Kidney (tissue), 14 donors: Measurements from ENCODE around the gene GPR55. TPM values are rescaled to one million over a fixed set of nuclear protein-coding genes. Genes with fewer than 3 reads are reported as not detected.

Source experiments
- DNase-seq, 5 donors: peaks; one replicate each; pipeline ENCODE4 v3.0.0-alpha.2; 2013 to 2020
- FAIRE-seq: peaks from 2 replicates; lab custom pipeline; 2012; peaks lifted over from hg19 to GRCh38; lab: Jason Lieb, UNC
- H3K27ac ChIP-seq, 2 donors: one replicate each; pipeline ENCODE4 v1.7.0; 2013; ENCODE audit warnings: low read depth in 2 of 2, low read length in 2 of 2, inconsistent platforms in 1 of 2
- H3K27me3 ChIP-seq: one replicate; pipeline ENCODE4 v1.7.1; 2013; ENCODE audit warnings: low read length, inconsistent platforms; ENCODE audit not compliant: control insufficient read depth, insufficient read depth
- H3K36me3 ChIP-seq, 3 donors: one replicate each; pipeline versions ENCODE4 v1.7.0 to v1.7.1; 2013; ENCODE audit warnings: low read length in 3 of 3, control low read depth in 1 of 3, inconsistent platforms in 1 of 3; ENCODE audit not compliant: insufficient read depth in 3 of 3, control insufficient read depth in 2 of 3
- H3K4me1 ChIP-seq, 3 donors: one replicate each; pipeline versions ENCODE4 v1.7.0 to v1.7.1; 2013; ENCODE audit warnings: low read length in 3 of 3, inconsistent platforms in 1 of 3, low read depth in 1 of 3; ENCODE audit not compliant: control insufficient read depth in 2 of 3, insufficient read depth in 2 of 3
- H3K4me3 ChIP-seq, 3 donors: one replicate each; pipeline versions ENCODE4 v1.7.0 to v1.8.1; 2013; ENCODE audit warnings: low read length in 3 of 3, control low read depth in 1 of 3, inconsistent platforms in 1 of 3
- H3K9ac ChIP-seq, 3 donors: one replicate each; pipeline versions ENCODE4 v1.7.0 to v1.7.1; 2013; ENCODE audit warnings: low read length in 3 of 3, control low read depth in 1 of 3, inconsistent platforms in 1 of 3
- H3K9me3 ChIP-seq, 3 donors: one replicate each; pipeline versions ENCODE4 v1.7.0 to v1.7.1; 2013; ENCODE audit warnings: low read length in 3 of 3, control low read depth in 1 of 3, inconsistent platforms in 1 of 3; ENCODE audit not compliant: control insufficient read depth in 2 of 3, insufficient read depth in 1 of 3
- intact Hi-C: fragments of 100-400 bp; cut with DNase I; formaldehyde crosslinking; loops from one replicate; pipeline ENCODE4 v1.11.1; 2022
- polyA plus RNA-seq: library from polyadenylated mRNA; stranded (reverse); fragments of 350-450 nt; fragmentation: Illumina TruSeq; extraction: RNeasy Lipid Tissue Mini Kit (QIAGEN cat#74804); gene quantifications from one replicate; pipeline ENCODE4 v1.2.3, GENCODE V29; 2014; ENCODE audit warnings: low read depth, low replicate concordance; ENCODE audit not compliant: insufficient read depth
- total RNA-seq: library from RNA; stranded (reverse); fragmentation: NEBNext Ultra II Directional; extraction: Animal tissue kit (Norgen Biotek cat#: 25700); gene quantifications from one replicate; pipeline ENCODE4 v1.2.1, GENCODE V29; 2021
- TF ChIP-seq, protein P1 (sequence below): IDR thresholded peaks from 3 replicates; pipeline ENCODE4 v1.5.1; 2012; ENCODE audit warnings: mild to moderate bottlenecking, moderate library complexity, borderline replicate concordance; ENCODE audit not compliant: insufficient read depth; ENCODE audit errors: extremely low read depth
- donor health status: control.
- donor health status: control.
- donor health status: control.
- donor health status: control.
- donor health status: control.
- donor health status: DM: yes; HTN: yes; CAD: no.
- donor health status: Normal renal cell carcinoma (clear cell type).

The GPR55 gene
- total and polyA plus RNA-seq, 2 donors from 2014 or later = 0.69 TPM; not detected in 1

DNA sequence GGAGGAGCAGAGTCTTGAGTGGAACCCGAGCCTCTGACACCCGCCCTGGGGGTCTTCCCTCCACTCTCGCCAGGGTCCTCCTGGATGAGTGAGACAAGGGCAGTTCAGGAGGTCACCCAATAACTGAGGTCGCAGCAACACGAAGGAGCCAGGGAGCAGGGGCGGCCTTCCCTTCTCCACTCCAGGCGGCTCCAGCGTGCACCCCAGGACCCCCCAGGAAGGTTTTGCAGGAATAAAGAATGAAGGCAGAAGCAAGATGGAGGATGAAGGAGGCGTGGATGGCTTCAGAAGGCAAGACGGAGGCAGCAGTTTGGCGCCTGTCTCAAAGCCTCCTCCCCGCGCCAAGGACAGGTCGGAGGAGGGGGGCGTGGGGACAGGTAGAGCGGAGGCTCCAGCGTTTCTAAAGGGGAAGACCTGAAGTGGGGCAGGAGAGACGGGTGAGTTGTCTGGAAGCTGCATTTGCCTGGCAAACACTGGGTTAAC is 60.9 kb downstream of the GPR55 start:
- Histone ChIP-seq H3K4me1 (peaks cover 3 to 23% (median 16%) of the 10 kb centered on the region in 3 donors), H3K36me3 (no peaks in the 10 kb centered on the region), H3K9ac (peak overlapping the region in 1 of 3 donors; percentile 75), H3K4me3 (peak overlapping the region; percentile 60 to 81 (median 62)), H3K27ac (no peak overlapping the region), H3K27me3 (no peaks in the 10 kb centered on the region), H3K9me3 (no peaks in the 10 kb centered on the region)
- DNase-seq (no peak), FAIRE-seq (no peak)
- intact Hi-C loops = no loop called here
- TF ChIP-seq, protein P1, sequence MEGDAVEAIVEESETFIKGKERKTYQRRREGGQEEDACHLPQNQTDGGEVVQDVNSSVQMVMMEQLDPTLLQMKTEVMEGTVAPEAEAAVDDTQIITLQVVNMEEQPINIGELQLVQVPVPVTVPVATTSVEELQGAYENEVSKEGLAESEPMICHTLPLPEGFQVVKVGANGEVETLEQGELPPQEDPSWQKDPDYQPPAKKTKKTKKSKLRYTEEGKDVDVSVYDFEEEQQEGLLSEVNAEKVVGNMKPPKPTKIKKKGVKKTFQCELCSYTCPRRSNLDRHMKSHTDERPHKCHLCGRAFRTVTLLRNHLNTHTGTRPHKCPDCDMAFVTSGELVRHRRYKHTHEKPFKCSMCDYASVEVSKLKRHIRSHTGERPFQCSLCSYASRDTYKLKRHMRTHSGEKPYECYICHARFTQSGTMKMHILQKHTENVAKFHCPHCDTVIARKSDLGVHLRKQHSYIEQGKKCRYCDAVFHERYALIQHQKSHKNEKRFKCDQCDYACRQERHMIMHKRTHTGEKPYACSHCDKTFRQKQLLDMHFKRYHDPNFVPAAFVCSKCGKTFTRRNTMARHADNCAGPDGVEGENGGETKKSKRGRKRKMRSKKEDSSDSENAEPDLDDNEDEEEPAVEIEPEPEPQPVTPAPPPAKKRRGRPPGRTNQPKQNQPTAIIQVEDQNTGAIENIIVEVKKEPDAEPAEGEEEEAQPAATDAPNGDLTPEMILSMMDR = no peak

DNA sequence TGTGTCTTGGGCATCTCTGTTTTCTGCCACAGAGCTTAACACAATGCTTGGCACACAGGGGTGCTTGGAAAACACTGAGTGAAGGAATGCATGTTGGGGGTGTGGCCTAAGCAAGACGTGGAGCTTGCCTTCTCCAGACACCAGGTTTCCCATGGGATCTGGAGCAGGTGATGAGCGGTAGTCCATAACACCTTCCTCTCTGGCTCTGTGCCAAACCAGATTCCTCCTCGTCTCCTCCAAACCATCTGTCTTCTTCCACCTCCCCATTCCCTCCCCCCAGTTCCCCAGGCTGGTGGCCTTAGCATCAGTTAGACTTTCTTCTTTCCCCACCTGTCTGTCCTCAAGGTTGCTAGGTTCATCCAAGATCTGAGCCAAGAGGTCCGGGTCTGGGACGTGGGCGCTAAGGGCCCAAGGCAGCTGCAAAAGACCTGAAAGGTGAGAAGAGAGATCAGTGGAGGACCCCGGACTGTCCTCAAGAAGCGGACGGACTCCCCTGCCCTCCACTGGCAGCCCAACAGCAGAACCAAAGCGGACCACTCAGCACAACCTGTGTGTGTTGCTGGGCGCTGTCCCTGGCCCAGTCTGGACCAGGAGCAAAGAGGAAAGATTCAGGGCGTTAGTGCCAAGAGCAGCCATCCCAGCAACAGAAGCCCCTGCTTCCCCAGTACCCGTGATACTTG is 61.5 kb downstream of the GPR55 start:
- no peak for FAIRE-seq
- H3K9ac ChIP-seq = no peak overlapping the region
- no peaks in the 10 kb centered on the region for H3K27me3 ChIP-seq
- H3K4me3 ChIP-seq = no peak overlapping the region
- intact Hi-C loops = no loop called here
- DNase-seq = peak in 1 of 5 donors; percentile 64
- H3K9me3 ChIP-seq = no peaks in the 10 kb centered on the region
- no peak overlapping the region for H3K27ac ChIP-seq
- H3K4me1 ChIP-seq = peaks cover 3 to 19% (median 14%) of the 10 kb centered on the region in 3 donors
- TF ChIP-seq, protein P1 = no peak
- H3K36me3 ChIP-seq = no peaks in the 10 kb centered on the region

DNA sequence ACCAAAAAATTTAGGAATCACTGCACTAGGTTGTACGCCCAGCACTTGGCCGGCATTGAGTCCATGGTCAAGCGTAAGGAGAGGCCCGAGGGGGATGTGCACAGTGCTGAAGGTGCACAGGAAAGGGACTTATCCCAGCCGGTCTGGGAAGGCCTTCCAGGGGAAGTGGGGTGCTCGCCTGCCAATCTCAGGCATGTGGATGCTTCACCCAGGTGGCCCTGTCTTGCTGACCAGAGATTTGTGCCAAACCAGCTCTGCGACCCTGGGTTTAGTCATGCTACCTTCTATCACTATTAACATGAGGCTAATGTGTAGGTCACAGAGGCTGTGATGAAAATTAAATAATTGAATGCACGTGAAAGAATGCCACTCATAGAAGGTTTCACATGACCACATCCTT is 62.0 kb downstream of the GPR55 start:
- FAIRE-seq (no peak), DNase-seq (no peak)
- Histone ChIP-seq H3K4me1 (peaks cover 3 to 15% (median 9%) of the 10 kb centered on the region in 3 donors), H3K9ac (no peak overlapping the region), H3K27ac (no peak overlapping the region), H3K36me3 (no peaks in the 10 kb centered on the region), H3K27me3 (no peaks in the 10 kb centered on the region), H3K9me3 (no peaks in the 10 kb centered on the region), H3K4me3 (no peak overlapping the region)
- TF ChIP-seq, protein P1 = no peak
- intact Hi-C loops = no loop called here
